ENCODE data around the gene SDHB. TPM values are rescaled to one million over a fixed set of nuclear protein-coding genes. Genes with fewer than 3 reads are reported as not detected.

SDHB gene
- total RNA-seq, 1 donor, result 50.4 TPM

DNA sequence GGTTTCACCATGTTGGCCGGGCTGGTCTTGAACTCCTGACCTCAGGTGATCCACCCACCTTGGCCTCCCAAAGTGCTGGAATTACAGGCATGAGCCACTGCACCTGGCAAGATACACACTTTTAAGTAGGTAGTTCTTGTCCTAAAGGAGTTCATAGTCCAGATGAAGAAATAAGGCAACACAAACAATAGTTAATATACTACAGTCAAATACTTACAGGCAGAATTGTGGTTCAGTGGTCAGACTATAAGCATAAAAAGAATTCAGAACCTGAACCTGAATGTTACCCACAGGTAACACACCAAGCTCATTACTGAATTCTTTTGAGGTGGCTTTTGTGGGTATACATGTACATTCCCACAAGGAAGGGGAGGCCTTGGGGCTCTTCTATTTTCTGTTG, 1.8 kb downstream of the SDHB start:
- DNase-seq (ENCODE audit: low read depth in 2 of 3, low spot score in 2 of 3), result no peak

DNA sequence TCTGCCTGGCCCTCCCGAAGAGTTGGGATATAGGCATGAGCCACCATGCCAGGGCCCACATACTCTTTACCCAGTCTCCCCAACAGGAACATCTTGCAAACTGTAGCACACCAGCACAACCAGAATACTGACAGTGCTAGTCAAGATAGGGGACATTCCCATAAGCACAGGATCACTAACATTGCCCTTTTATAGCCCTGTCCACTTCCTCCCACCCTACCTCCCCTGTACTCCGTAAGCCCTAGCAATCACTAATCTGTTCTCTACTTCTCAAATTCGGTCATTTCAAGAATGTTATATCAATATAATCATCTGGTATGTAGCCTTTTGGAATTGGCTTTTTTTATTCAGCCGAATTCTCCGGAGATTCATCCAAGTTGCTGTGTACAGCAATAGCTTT, 5.9 kb downstream of the SDHB start:
- DNase-seq (ENCODE audit: low read depth in 2 of 3, low spot score in 2 of 3), result no peak

DNA sequence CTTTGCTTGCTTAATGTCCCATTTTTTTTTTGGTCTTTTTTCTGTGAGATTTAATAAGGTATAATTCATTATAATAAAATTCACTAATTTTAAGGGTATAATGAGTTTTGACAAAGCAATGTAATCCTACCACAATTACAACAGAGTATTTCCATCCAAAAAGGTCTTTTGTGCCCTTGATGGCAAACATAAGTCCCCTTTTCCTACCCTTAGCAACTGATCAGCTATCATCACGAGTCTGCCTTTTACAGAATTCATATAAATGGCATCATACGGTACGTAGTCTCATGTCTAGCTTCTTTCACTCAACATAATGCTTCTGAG, 7.5 kb downstream of the SDHB start:
- DNase-seq (ENCODE audit: low read depth in 2 of 3, low spot score in 2 of 3), result no peak

DNA sequence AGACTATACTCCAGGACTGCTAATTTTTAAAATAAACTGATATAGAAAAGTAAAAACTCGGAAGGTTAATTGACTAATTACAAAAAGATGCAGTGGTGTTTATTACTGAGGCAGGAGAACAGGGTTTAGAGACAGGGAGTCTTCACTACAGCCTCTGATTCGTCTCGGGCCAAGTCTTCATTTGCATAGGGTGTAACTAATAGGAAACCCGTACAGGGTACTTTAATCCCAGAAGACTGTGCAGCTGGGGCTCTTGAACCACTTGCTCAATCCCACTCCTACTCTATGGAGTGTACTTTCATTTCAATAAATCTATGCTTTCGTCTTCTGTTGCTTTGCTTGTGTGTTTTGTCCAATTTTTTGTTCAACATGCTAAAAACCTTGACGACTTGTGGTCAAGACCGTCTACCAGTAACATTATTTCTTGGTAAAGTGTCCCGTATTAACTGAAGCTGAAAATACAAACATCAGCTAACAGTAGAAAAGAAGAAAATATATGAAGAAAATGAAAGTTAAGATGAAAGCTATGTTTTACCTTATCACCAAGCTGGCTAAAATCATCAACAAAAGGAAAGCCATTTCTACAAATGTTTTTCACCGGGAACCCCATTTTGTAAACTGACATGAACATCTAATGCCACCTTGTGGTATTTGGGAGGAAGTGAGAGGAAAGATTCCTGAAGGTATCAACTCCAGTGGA, 8.0 kb downstream of the SDHB start:
- DNase-seq (ENCODE audit: low read depth in 2 of 3, low spot score in 2 of 3), result peak in 2 of 3 donors; percentile 52 to 73

DNA sequence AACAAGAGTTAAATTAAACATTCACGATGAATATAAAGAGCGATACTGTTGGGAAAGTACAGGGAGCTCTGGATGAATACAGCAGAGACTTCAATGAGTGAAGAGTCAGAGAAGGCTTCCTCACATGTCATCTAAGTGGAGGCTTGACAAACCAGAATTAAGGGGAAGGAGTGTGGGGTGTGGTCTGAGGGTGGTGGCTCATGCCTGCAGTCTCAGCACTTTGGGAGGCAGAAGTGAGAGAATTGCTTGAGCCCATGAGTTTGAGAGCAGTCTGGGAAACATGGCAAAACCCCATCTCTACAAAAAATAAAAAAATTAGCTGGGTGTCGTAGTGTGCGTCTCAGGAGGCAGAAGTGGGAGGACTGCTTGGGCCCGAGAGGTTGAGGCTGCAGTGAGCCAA, 8.7 kb downstream of the SDHB start:
- no peak for DNase-seq (ENCODE audit: low read depth in 2 of 3, low spot score in 2 of 3)

DNA sequence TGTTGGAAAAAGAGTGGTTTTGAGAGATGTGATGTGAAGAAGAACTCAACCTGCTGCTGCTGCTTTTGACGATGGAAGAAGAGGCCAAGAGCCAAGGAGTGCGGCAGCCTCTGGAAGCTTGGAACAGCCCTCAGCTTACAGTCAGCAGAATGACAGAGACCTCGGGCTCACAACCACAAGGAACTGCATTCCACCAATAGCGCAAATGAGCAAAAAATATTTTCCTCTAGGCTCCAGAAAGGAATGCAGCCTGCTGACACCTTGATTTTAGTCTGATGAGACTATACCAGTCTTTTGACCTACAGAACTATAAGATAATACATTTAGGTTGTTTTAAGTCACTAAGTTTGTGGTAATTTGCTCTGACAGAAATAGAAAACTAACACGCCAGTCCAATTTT, 10.2 kb downstream of the SDHB start:
- no peak for DNase-seq (ENCODE audit: low read depth in 2 of 3, low spot score in 2 of 3)

DNA sequence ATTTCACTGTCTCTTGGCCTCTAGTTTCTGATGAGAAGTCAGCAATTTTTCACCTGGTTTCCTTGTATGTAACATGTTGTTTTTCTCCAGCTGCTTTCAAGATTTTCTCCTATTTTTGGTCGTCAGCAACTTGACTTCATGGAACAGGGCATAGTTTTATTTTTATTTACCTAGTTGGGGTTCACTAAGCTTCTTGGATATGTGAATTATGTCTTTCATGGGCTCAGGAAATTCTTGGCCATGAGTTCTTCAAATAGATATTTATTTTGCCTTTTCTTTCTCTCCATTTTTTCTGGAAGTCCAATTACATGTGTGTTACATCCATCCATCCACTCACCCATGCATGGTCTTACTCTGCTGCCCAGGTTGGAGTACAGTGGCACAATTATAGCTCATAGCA, 13.7 kb downstream of the SDHB start:
- no peak for DNase-seq (ENCODE audit: low read depth in 2 of 3, low spot score in 2 of 3)

DNA sequence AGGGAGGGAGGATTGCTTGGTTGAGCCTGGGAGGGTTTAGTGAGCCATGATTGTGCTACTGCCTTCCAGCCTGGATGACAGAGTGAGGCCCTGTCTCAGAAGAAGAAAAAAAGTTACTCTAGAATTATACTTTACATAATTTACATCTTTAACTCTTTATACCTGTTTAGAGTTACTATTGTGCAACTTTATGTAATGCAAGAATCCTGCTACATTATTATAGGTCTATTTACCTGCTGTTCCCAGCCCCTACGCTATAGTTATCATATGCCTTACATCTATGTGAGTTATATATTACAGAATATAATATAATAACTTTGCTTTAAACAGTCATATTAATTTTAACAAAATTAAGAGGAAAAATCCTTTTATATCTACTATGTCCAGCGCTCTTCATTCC, 14.3 kb downstream of the SDHB start:
- no peak for DNase-seq (ENCODE audit: low read depth in 2 of 3, low spot score in 2 of 3)

DNA sequence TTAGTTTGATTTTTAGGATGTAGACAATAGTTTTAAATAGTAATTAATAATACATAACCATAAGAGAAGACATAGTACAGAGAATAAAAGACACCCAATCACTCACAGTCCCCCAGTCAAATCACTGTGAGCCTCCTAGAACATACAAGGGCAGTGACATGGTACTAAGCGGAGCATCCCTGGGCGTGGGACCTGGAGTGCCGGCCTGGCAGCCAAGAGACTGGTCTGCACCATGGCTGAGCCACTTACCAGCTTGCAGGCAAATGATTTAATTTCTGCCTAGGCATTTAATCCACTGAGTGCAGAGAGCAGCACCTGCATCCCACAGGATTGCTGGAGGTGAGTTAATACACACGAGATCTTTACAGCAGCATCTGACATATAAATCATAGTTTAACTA, 20.4 kb downstream of the SDHB start:
- no peak for DNase-seq (ENCODE audit: low read depth in 2 of 3, low spot score in 2 of 3)

DNA sequence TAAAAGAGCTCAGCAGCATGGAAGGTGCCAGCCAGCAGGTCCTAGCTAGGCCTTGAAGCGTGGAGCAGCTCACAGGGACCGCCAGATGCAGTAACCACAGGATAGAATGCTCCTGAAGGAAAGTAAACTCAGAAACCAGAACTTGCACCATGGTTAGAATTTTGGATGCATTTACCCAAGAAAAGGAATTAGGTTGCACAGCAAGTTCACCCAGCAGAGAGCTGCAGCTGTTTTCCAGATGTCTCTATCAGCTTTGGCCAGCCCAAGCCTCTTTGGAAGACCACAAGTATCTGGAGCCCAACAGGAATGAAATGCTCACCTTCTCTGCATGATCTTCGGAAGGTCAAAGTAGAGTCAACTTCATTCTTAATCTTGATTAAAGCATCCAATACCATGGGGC, 21.1 kb downstream of the SDHB start:
- no peak for DNase-seq (ENCODE audit: low read depth in 2 of 3, low spot score in 2 of 3)

DNA sequence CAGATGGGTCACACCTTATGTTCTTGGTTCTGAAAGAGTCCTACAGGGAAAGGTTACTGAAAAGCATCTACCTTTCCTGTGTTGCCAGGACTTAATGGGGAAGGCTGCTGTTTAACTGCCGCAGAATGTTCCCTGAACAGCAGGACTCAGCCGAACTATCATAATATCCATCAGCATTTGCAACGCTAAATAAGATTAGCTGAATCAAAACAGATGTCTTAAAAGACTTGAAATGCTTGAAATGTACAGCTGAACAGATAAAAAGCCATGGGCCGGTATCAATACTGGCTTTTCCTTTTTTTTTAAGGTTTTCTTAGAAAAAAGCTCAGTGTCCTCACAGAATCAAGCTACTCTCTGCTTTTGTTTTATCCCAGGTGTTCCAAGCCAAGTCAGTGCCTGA, 22.4 kb downstream of the SDHB start:
- no peak for DNase-seq (ENCODE audit: low read depth in 2 of 3, low spot score in 2 of 3)

DNA sequence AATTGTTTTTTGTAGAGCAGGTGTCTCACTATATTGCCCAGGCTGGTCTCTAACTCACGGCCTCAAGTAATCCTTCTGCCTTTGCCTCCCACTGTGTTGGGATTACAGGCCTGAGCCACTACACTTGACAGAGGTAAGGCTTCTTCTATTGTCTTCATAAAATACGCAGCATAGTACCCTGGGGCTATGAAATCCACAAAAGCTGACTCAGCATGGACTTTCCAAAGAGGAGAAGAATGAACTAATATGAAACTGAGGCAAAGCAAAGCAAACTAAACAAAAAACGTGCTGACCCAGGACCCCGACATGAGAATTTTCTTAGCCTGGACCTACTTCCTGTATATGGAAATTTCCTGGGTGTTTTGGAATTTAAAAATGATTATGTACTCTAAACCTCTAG, 23.6 kb downstream of the SDHB start:
- DNase-seq (ENCODE audit: low read depth in 2 of 3, low spot score in 2 of 3), result no peak

DNA sequence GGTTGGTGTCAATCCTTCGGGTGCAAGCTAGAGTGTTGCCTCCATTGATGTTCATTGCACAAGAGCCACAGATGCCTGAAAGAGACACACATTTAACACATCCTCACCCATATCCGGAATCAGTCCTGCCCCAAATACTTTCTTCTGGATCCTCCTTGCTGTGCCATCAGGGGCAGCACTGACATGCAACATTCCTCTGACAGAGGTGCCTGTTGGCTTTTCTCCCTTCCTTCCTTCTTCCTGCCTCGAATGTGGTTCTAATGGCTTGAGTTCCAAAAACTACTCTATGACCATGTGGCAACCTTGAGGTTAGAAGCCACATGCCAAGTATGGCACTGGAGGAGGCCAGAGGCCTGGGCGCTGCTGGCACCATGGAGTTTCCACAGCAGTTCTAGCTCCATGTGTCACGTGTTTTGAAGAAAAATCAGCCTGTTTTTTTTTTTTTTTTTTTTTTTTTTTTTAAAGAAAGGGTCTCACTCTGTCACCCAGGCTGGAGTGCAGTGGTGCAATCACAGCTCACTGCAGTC, 25.1 kb downstream of the SDHB start:
- no peak for DNase-seq (ENCODE audit: low read depth in 2 of 3, low spot score in 2 of 3)

DNA sequence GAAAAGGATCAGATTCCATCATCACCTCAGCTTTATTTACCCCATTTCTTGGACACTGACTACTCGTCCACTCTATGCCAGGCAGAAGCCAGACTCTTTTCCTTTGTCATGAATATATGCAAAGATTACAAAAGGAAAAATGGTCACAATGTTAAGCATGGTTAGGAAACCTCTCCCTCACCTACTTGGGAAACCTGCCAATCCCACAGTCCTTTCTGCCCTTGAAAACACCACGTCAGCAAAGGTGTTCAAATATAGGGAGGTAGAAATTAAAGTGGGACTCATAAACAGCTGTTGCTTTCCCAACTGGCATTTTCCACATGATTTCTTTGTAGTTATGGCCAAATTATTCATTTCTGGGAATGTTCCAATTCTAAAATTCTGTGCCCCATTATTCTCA, 25.9 kb downstream of the SDHB start:
- no peak for DNase-seq (ENCODE audit: low read depth in 2 of 3, low spot score in 2 of 3)

DNA sequence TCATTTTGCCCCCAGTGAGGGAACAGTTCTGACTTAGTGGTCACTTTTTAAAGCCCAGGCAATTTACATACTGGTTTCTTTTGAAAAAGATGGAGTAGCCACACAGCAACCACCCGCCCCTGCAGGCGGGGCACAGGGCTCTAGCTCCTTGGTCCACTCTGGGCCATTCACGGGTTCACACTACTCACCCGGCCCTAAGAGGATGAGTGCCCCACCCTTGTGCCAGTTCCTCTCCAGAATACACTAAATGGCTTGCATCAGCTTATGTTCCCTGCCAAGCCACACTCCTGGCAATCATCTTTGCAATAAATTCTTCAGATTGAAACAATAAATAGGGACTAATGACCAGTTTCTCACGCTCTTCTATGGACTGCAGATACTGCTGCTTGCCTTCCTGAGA, 26.4 kb downstream of the SDHB start:
- DNase-seq (ENCODE audit: low read depth in 2 of 3, low spot score in 2 of 3), result no peak

DNA sequence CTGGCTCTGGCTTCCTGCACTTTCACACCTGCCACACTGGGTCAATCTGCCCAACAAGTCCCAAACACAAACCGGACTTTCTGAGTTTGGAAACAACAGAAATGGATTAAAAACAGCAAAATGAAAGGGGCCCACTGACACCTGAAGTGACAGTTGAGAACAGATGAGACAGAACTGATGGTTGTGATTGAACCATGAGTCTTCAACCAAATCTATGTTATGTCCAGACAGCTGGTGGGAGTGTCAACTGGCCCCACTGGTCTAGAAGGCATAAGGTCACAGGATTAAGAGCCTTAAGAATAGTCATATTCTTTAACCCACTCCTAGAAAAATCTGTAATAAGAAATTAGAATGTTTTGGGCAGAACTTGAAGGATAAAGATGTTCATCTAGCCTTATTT, 29.1 kb downstream of the SDHB start:
- DNase-seq (ENCODE audit: low read depth in 2 of 3, low spot score in 2 of 3), result no peak

DNA sequence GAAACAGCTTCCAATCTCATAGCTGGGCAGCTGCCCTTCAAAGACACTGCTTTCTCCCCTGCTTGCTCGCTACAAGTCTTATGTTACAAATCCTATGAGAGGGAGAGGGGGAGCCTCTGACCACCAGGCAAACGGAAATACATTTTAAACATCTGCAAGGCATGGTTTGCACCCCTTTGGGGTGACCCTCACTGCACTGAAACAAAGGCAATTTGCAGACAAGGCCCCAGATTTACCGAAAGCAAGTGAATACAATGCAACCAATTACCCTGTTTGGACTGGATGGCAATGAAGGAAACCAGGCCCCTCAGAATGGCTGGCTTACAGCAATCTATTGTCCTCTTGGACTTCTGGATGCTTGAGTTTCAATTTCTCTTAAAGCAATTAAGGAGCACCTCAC, 30.3 kb downstream of the SDHB start:
- DNase-seq (ENCODE audit: low read depth in 2 of 3, low spot score in 2 of 3), result no peak

DNA sequence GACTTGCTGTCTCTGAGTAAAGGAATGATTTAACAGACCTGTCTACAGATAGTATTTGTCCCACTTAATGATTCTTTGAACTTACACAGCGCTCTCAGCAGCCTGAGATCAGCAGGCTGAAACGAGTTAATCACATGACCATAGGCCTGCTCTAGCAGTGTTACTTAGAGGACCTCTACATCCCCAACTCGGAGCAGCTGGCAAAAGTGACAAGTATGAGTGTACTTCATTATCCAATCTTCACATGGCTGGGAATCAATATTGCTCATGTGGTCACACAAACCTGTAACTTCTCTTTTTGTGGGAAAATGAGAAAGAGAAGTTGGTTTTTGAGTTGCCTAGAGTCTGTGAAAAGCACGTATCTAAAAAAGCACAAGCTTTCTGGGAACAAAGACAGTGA, 30.7 kb downstream of the SDHB start:
- peak in 1 of 3 donors; percentile 37 for DNase-seq (ENCODE audit: low read depth in 2 of 3, low spot score in 2 of 3)

DNA sequence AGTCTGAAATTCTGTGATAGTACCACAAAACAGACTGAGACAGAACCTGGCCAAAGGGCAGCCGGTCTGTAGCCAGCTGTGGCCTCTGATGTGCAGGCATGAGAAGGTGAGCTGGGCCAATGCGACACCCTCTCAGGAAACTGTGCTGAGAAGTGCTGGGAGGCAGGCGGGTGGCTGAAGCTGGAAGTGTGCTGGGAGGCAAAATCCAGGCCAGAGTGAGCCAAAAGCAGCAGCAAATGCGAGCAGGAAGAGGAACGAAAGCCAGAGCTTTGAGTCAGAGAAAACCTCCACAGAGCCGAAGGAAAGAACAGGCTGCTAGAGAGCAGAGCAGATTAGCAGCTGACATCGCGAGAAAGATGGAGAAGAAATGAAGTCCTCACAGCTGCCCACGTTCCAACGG, 31.9 kb downstream of the SDHB start:
- no peak for DNase-seq (ENCODE audit: low read depth in 2 of 3, low spot score in 2 of 3)

DNA sequence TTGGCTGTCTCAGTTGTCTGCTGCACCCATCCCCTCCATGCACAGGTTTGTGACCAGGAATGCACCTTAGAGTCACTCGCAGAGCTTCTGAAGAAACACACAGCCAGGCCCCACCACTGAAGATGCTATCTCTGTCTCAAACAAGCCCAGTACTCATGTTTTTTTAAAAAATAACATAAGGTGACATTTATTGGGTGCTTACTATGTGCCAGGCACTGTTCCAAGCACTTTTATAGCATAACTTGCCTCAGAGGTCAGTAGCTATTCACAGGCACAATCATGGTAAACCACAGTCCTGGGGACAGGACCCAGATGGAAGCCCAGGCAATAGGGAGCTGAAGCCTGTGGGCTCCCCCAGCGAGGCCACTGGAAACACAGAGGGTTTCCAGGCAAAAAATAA, 33.3 kb downstream of the SDHB start:
- no peak for DNase-seq (ENCODE audit: low read depth in 2 of 3, low spot score in 2 of 3)

DNA sequence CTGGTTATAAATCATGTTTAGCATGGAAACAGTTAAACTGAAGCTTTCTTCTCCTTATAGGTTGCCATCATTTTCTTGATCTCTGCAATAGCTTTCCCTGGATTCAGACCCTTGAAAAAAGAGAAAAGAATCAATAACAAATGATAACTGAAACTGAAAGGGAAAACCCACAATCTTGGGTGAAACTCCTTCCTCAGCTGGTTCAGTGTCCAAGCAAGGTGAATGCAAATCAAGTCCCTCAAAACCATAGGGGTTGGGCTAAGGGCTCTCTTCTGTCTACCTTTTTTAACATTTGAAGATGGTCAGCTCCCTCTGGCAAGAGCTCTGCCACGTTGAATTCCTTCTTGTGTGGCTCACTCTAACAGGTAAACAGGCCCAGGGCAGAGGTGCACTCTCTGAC, 35.0 kb downstream of the SDHB start:
- DNase-seq (ENCODE audit: low read depth in 2 of 3, low spot score in 2 of 3), result no peak

DNA sequence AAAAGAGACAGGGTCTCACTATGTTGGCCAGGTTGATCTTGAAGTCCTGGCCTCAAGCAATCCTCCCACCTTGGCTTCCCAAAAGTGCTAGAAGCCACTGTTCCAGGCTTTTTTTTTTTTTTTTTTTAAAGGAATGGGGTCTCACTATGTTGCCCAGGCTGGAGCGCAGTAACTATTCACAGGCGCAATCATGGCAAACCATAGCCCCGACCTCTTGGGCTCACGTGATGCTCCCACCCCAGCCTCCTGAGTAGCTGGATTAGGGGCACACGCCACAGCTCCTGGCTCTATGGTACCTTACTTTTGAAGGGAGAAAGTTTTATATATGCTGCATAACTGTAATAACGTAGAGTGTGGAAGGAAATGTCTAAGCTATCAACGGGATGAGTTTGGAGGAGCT, 36.4 kb downstream of the SDHB start:
- DNase-seq (ENCODE audit: low read depth in 2 of 3, low spot score in 2 of 3), result no peak

DNA sequence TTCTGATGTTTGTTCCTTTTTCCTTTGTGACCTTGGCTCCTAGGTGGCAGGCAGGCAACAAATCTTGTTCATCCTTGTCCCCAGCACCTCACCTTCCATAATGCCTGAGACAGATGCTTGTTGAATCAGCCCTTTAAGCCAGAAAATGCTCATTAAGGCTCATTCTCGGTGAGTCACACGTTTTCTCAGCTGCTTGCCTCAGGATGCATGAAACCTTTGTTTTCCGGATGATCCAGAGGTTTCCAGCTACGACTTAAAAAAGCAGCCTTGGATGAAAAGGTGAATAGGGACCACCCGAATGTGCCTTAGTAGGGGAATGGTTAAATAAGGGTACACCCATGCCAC, 37.5 kb downstream of the SDHB start:
- no peak for DNase-seq (ENCODE audit: low read depth in 2 of 3, low spot score in 2 of 3)
